ENCODE measurements around the gene BMF.
"Not testable (repeated sequence)": the region's sequence is repeated elsewhere in the genome, so short reads cannot be mapped to it uniquely, and the experiment has no call there.

Gene BMF, protein sequence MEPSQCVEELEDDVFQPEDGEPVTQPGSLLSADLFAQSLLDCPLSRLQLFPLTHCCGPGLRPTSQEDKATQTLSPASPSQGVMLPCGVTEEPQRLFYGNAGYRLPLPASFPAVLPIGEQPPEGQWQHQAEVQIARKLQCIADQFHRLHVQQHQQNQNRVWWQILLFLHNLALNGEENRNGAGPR

DNA sequence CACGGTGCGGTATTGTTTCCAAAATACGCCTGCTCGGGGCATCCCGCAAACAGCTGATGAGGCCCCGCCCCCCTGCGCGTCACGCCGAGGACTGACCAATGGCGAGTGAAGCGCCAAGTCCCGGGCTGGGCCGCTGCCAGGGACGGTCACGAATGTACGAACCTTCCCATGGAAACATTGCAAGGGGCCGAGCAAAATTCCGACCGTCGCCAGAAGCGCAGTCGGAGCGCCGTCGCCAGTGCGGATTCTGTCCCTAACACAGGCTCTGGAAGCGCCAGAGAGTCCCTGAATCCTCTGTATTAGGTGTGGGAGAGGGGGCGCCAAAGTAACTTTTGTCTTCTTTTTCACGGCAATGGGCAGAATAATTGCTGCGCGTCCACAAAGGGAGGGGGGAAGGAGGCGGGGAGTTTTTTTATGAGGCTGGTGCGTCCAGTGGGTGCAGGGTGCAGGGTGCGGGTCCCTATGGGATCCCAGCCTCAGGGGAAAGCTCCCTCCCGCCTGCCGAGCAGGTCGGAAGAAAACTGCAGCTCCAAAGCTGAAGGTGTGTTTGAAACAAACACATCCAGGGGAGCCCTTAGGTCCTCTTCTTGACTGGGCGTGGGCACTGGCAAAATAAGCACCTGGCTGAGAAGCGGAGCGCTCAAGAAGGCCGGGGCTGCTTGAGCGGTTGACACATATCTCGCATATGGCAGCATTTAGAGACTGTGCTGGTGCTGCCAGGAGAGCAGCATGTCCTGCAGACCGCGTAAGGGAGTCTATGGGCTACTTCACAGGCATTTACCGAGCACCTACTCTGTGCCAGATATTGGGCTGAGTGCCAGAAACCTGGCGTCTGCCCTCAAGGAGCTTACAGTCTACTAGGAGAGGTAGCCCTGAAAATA lies at the start of gene BMF:
Gene BMF, minus strand, starts transcription at position 25 of the 881 bp plus-strand sequence. CDS start 2,793 bp downstream, outside the sequence.
- DNase-seq, result peak; percentile 96

DNA sequence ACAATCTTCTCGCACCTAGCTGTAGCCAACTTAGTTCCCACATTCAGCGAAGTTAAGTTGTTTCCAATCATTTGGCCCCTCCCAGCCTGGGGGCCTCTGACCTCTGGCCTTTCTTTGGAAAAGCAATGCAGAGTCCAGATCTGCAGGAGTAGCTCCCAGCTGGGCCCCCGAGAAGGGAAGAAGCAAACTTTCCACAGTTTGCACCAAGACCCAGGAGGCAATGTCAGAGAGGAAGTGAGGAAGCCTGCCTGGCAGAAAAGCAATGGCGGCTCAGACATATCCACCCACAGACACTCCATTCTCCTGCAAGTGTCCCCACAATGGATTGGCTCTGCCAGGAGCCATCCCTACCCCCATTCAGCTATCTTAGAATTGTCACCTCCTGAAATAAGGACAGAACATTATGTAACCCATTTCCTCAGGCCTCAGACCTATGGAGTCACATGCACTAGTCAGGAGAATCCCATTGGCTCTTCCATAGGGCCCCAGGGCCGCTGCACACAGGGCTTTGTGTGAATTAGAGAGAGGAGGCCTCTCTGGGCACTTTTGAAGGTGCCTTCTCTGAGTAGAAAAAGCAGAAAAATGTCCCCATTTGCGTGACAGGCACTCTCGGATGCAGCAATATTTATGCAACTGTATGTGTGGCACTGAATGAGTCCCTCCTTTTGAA lies 49.2 kb upstream of the BMF start:
- DNase-seq, result no peak

DNA sequence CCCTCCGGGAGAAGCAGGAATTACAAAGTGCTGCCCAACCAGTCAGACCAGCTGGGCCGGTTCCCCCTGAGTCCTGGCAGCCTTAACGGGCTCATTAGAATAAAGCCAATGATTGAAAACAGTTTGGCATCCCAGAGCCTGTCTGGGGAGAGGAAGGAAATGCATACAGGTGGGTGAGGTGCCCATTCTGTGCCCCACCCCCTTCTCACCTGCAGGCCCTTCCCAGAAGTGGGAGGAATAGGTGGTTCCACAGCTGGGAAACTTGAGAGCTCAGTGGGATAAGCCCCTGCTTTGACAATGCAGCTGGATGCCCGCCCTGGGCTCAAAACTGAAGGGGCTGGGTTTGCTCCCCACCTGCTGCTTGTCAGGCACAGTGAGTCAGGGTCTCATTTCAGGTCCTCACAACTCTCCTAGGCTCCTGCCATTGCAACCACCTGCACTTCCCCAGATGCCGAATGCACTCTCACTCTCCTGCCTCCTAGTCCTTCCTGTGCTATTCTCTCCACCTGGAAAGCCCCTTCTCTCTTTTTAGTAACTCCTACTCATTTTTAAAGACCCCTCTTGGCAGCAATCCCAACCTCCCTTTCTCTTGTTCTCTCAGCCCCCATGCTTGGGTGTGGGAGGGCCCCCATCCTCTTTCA lies 46.7 kb upstream of the BMF start:
- DNase-seq, result no peak

DNA sequence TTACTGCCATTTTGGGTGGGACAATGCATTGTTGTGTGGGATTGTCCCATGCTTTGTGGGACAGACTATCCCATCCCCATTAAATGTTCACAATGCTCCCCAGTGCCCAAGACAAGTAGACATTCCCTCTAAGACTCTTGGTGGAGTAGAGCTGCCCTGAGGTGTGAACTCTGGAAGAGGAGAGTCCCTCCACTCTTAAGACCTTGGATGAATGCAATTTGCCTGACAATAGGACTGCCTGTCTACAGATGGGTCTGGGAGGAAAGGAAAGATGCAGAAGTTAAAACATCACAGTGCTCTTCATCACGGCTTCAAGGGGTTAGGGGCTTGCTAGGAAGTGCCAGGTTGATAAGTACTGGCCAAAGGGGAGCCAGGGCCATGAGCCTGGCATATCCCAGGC lies 46.1 kb upstream of the BMF start:
- DNase-seq, result not testable (repeated sequence)

DNA sequence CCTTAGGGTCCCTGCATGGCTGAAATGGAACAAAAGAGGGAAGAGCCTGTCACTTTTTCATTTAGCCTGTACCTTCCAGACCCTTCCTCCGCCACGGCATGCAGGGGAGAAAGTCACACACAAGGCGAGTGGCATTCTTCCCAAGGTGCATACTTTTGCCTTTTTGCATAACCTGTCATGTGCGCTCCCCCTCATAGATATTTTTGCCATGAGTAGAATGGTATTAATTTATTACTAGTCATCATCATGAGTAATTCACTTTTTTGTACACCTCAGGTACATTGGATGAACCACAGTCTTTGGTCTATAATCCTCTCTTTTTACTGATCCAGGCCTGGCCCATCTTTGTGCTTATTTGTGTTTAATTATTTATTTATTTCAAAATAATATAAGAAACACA lies 43.3 kb upstream of the BMF start:
- no peak for DNase-seq

DNA sequence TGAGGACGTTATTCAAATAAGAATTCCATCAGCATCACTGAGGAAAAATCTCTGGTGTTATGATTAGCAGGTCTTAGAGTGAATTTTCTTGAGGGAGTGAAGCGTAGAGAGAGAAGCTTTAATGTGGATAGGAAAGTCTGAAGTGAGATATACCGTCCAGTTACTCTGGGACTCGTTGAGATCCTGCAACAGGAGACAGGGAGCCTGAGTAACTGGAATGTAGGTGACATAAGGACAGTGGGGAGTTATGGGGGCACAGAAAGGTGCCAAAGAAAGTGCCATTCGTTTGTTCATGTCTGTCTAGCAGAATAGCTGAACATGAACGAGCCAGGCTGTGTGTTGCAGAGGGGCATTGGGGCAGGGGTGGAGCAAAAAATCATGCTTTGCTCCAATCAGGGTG lies 42.8 kb upstream of the BMF start:
- no peak for DNase-seq

DNA sequence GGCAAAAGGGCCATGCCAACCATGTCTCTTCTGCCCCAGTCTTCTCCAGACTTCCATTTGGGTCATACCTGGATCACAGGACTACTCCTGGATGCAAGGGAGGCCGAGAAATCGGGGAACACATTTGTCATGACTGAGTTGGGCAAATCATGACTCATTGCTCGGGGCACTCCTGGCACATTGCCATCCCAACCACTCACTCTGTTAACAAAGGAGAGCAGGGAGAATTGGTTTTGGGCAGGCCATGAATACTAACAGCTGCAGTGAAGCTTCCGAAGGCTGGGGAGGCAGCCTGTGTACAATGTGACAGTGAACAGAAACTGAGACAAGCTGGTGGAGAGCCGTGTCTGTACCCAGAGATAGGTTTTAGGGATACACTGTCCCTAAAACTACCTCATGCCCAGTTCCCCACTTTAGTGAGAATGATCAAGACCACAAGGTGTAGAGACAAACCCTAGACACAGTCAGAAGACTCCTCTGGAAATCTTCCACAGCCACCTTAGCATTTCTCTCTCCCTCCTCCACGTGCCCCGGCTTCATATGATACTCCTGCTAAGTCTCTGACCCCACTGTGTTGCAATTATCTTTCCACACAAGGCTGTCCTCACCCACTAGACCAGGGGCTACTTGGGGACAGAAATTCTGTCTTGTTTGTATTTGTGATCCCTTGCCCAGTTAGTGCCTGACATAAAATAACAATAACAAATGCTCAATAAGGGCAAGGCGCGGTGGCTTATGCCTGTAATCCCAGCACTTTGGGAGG lies 41.7 kb upstream of the BMF start:
- no peak for DNase-seq

DNA sequence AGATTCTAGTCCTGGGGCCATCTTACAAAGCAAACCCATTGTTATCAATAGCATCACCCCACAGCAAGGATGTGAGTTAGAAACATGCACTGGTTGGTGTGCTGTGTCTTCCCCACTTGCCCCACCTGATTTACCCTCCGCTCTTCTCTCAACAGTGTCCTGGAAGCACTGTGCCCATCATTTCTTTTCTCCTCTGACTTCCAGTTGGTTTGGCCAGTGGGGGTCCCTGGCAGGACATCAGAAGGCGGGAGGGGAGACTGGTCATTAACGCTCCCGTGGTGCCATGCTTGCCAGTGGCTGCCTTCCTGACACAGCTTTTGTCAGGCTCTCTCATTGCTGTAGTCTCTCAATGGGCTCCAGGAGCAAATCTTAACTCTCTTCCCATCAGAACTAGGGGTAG lies 40.7 kb upstream of the BMF start:
- DNase-seq, result no peak

DNA sequence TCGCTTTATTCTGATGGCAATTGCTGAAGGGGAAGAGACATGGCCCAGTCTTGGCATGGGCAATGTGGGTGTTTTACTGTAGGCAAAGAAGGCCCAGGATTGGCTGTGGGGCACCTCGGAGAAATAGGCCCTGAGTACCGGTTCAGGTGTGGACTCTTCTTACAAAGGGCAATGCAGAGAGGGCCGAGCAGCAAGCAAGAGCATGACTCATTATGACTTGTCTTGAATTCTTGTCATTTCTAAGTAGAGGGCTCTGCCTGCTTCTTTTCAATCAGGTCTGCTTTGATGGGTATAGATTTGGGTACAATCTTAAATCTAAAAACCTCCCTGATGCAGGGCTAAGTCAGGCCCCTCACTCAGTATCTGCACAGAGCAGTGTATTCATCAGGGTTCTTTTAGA lies 37.4 kb upstream of the BMF start:
- no peak for DNase-seq

DNA sequence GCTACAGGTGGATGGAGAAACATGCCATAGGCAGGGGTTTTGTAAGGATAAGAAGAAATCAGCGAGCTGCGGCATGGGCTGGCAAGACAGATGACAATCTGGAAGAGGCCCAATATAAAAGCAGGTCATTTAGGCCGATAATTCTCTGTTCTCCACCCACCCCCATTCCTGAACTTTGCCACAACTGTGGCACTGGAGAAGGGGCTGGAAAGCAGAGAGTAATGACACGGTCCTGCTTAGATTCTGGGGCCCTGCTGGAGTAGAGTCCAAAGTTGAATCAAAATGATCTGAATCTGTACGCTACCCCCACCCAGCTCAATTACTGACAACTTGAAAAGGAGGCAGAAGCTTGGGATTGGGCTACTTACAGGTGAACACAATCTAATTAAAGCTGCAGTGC lies 33.7 kb upstream of the BMF start:
- DNase-seq, result no peak

DNA sequence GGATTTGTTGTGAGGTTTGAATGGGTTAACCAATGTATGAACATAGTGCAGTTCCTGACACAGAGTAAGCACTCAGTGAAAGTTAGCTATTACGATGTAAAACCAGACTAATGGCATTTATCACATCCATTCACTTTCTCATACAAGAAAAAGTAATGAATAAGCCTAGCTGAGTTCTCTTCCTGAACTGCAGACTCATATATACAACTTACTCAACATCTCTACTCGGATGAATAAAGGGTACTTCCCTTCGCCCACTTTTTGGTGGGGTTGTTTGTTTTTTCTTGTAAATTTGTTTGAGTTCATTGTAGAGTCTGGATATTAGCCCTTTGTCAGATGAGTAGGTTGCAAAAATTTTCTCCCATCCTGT lies 29.5 kb upstream of the BMF start:
- DNase-seq, result not testable (repeated sequence)

DNA sequence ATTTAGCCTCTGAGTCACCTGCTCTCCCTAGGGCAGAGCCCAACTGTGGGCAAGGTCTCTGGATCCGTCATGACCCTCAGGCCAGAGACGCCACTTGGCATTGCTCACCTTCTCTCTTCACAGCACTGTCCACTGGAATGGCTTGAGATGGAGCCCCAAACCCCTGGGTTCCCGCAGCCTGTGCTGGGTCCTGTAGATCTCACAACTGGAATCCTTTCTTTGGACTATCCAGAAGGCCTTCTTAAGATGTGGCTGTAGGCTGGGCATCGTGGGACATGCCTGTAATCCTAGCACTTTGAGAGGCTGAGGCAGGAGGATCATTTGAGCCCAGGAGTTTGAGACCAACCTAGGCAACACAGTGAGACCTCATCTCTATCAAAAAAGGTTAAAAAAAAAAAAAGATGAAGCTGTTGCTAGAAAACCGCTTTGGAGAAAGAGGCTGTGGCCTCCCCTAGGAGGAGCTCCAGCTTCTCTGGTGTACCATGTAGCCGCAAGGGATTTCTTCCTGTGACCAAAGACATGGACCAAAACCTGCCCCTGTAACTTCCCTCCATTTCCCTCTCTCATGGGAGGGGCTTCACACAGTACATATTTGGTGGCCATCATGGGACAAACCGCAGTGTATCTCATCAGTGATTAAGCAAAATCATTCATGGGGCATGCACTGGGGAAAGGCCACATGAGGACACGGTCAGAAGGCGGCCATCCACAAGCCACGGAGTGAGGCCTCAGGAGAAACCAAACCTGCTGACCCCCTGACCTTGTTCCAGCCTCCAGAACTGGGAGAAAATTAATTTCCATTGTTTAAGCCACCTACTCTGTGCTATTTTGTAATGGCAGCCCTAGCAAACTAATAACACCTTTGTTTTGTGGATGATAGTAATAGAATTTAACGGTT lies 28.9 kb upstream of the BMF start:
- no peak for DNase-seq

DNA sequence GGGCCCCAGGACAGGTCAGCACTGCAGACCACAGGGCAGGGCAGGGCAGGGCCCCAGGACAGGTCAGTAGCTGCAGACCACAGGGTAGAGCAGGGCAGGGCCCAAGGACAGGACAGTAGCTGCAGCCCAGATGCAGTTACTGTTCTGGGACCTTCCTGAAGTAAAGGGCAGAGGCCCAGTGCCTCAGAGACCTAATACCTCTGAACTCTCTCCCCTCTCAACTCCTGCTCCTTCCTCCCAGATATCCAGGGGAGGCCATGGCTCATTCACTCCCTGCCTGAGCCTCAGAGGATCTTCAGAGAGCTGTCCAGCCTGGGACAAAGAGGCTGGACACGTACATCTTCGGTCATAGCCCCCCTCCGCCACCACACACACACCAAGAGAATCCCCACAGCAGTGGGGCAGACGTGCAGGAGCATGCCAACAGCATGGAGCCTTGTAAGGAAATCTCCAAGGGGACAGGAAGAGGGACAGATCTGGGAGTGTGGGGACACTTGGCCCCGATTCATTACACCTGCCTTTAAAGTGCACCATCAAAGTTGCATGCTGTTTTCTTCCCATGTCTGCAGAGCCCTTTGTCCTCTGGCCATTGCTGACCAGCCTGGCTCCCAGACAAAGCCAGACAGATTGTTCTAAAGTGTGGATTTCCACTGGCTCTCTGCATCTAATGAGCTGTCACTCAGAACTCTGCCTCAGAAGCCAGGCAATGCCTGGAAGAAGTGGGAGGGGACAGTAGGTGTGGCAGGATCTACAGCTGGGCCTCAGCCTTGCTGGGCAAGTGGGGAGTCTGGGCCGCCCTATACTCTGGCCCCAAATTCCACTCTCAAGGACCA lies 28.0 kb upstream of the BMF start:
- no peak for DNase-seq

DNA sequence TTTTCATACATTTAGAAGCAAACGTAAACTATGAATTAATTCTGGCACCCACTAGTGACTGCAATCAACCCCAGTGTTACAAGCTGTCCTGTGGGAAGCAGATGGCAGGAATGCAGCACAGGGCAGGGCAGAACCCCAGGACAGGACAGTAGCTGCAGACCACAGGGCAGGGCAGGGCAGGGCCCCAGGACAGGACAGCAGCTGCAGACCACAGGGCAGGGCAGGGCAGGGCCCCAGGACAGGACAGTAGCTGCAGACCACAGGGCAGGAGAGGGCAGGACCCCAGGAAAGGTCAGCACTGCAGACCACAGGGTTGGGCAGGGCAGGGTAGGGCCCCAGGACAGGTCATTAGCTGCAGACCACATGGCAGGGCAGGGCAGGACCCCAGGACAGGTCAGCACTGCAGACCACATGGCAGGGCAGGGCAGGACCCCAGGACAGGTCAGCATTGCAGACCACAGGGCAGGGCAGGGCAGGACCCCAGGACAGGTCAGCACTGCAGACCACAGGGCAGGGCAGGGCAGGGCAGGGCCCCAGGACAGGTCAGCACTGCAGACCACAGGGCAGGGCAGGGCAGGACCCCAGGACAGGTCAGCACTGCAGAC lies 27.3 kb upstream of the BMF start:
- DNase-seq, result not testable (repeated sequence)

DNA sequence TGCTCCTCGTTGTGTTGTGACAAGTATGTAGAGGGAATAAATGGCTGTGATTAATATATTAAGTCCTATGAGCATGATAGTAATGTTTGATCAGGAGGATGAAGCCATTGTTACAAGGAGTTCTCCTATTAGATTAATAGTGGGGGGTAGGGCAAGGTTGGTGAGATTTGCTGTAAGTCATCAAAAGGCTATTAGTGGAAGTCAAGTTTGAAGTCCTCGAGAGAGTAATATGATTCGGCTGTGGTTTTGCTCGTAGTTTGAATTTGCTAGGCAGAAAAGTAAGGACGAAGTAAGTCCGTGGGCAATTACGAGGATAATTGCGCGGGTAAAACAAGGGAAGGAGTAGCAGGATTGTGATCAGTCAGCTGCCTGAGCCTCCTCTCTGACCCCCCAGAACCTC lies 26.2 kb upstream of the BMF start:
- DNase-seq, result no peak

DNA sequence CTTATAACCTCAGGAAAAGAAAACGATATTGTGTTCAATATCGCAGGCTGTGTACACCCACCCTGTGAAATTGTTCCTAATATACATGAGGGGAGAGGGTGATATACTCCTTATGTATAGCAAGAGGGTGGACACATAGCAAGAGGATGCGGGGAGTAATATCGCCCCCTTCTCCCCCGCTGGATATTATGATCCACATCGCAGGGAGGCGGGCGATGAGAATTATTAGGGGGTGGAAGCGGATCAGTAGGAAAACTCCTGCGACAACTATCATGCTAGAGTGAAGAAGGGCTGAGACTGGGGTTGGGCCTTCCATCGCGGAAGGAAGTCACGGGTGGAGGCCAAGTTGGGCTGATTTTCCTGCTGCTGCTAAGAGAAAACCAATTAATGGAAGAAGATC lies 24.9 kb upstream of the BMF start:
- DNase-seq, result no peak

DNA sequence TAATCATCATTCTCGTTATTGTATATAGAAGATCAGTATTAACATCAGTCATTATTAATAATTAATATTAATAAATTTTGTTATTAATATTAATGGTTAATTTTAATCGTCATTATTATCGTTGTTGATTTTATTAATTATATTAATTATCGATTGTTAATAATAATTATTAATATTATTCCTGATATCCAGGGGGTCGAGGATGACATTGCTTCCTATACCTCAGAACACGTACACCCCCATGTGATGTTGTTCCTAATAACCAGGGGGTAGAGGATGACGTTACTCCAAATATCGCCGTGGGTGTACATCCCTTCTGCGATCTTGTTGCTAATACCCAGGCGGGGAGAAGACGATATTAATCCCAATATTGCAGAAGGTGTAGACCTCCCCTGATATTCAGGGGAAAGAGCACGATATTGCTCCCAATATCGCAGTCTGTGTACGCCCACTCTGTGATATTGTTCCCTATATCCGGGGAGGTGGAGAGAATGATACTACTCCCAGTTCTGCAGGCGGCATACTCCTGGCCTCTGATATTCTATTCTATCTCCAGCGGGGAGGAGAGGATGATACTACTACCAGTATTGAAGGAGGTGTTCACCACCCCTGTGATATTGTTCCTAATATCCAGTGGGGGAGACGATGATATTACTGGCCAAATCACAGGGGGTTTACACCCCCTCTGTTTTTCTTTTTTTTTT lies 22.3 kb upstream of the BMF start:
- DNase-seq, result no peak

DNA sequence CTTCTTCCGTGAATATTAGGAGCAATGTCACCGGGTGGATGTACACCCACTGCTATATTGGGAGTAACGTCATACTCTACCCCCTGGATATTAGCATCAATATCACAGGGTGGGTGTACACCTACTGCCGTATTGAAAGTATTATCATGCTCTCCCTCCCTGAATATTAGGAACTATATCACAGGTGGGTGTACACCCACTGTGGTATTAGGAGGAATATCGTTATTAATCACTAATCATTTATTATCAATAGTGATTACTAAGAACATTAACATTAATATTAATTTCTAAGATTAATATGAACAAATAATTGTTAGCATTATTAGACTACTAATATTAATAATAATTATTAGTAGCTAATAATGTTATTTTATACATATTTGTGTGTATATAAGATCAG lies 21.4 kb upstream of the BMF start:
- no peak for DNase-seq

DNA sequence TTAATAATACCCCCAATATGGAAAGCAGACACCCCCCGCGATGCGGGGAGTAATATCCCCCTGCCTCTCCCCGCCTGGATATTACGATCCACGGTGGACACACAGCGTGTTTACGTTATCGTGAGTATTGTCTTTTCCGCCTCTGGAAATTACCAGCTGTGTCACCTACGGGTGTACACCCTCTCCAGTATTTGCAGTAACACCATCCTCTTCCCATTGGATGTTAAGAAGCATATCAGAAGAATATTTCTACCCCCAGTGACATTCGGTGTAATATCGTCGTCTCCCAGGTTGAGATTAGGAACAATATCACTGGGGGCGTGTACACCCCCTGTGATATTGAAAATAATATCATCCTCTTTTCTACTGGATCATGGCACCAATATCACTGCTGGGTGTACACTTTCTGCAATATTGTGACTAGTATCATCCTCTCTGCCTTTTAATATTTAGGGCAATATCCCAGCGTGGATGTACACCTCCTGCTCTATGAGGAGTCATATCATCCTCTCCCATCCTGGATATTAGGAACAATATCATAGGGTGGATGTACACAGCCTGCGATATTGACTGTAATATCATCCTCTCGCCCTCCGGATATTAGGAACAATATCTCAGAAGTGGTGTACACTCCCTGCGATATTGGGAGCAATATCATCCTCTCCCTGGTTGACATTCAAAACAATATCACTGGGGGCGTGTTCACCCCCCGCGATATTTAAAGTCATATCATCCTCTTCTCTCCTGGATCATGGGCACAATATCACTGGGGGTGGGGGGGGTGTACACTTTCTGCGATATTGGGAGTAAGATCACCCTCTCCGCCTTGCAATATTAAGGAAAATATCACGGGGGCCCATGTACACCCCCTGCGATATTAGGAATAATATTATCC lies 20.3 kb upstream of the BMF start:
- no peak for DNase-seq

All from NCI-H446 treated with DMSO at 0.1 percent for 48 hours (cell line).